Measurements from ENCODE around the gene WWOX. TPM values are rescaled to one million over a fixed set of nuclear protein-coding genes. Genes with fewer than 3 reads are reported as not detected.

WWOX gene
- total RNA-seq, 1 donor: 24.2 TPM

- TF ChIP-seq, protein P1, sequence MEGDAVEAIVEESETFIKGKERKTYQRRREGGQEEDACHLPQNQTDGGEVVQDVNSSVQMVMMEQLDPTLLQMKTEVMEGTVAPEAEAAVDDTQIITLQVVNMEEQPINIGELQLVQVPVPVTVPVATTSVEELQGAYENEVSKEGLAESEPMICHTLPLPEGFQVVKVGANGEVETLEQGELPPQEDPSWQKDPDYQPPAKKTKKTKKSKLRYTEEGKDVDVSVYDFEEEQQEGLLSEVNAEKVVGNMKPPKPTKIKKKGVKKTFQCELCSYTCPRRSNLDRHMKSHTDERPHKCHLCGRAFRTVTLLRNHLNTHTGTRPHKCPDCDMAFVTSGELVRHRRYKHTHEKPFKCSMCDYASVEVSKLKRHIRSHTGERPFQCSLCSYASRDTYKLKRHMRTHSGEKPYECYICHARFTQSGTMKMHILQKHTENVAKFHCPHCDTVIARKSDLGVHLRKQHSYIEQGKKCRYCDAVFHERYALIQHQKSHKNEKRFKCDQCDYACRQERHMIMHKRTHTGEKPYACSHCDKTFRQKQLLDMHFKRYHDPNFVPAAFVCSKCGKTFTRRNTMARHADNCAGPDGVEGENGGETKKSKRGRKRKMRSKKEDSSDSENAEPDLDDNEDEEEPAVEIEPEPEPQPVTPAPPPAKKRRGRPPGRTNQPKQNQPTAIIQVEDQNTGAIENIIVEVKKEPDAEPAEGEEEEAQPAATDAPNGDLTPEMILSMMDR (IDR thresholded peaks at IDR 0.05; ENCODE audit: insufficient read depth, low read length): no peak
- no peak overlapping the region for H3K4me3 ChIP-seq (ENCODE audit: low read depth, low read length)
- DNase-seq (ENCODE audit: low read depth): no peak
Measured at GRCh38 chr16:78198288-78198687, 98.8 kb downstream of the WWOX start.

DNA sequence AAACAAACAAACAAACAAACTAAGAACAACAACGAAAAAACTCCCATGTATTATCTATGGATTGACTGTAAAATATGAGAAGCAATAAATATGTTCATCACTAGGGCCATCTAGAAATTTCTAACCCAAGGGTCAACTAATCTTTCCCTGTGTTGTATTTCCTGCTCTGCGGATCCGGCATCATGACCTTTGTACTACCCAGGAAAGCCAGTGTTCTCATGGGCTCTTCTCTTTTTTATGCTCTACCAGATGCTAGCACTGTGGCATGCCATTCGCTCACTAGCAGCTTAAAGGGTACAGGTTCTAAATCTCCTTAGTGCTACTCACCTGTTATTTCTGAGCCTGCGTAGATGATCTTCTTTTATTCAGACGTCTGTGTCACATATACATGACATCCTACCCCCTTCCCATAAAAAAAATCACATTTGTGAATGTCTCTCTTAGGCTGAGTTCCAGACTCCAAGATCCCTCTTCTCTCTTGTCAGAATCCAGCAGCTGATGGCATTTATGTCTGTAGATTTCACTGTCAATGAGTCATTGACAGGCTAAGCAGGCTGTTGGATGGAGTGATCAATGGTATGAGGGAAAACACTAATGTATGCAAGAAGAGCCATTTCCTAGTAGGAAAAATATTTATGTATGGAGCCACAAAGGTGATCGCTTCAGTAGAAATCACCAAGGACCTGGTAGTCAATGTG, 100.0 kb downstream of the WWOX start:
- H3K4me3 ChIP-seq (ENCODE audit: low read depth, low read length): no peak overlapping the region
- DNase-seq (ENCODE audit: low read depth): no peak
- TF ChIP-seq, protein P1 (IDR thresholded peaks at IDR 0.05; ENCODE audit: insufficient read depth, low read length): no peak

DNA sequence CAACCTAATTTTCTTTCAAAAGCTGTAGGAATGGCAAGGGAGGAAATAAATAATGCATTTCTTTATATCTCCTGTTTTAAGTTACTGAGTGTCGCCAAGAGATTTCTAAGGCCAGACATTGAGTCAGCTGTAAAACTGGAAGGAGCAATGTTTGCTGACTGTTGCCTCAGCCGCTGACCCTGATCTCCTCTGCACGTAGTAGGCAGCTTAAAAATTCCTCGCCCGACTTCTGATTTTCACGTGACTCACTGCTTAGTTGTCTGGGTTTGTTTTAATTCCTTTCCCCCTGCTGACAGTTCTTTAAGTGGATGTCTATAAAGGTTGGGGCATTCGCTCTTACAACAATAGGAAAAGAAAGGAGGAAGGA, 100.6 kb downstream of the WWOX start:
- TF ChIP-seq, protein P1 (IDR thresholded peaks at IDR 0.05; ENCODE audit: insufficient read depth, low read length): no peak
- no peak overlapping the region for H3K4me3 ChIP-seq (ENCODE audit: low read depth, low read length)
- no peak for DNase-seq (ENCODE audit: low read depth)

GRCh38 chr16:78200623-78201096, 101.2 kb downstream of the WWOX start:
- TF ChIP-seq, protein P1 (IDR thresholded peaks at IDR 0.05; ENCODE audit: insufficient read depth, low read length): no peak
- DNase-seq (ENCODE audit: low read depth): no peak
- H3K4me3 ChIP-seq (ENCODE audit: low read depth, low read length): no peak overlapping the region

- H3K4me3 ChIP-seq (ENCODE audit: low read depth, low read length): no peak overlapping the region
- TF ChIP-seq, protein P1 (IDR thresholded peaks at IDR 0.05; ENCODE audit: insufficient read depth, low read length): no peak
- DNase-seq (ENCODE audit: low read depth): no peak
Measured at GRCh38 chr16:78205506-78205905, 106.1 kb downstream of the WWOX start.

- TF ChIP-seq, protein P1 (IDR thresholded peaks at IDR 0.05; ENCODE audit: insufficient read depth, low read length): no peak
- no peak for DNase-seq (ENCODE audit: low read depth)
- no peak overlapping the region for H3K4me3 ChIP-seq (ENCODE audit: low read depth, low read length)
Measured at GRCh38 chr16:78206623-78207223, 107.3 kb downstream of the WWOX start.
